OCI-LY3 (cell line): Measurements from ENCODE around the gene PACSIN2.

Experiments
- H2AFZ ChIP-seq: fragments of 200-600, 300-600 bp; shearing (Covaris generic); 2 replicates; pipeline ENCODE4 v1.6.0; 2014; ENCODE audit warnings: antibody characterized with exemption, low read depth, low read length
- H3K27ac ChIP-seq: fragments of 200-600, 300-600 bp; sonication (generic); 2 replicates; pipeline ENCODE4 v1.5.1; 2014; ENCODE audit warnings: mild to moderate bottlenecking, low read length, moderate library complexity, mixed read lengths
- H3K27me3 ChIP-seq: fragments of 200-600, 300-600 bp; sonication (generic); 2 replicates; pipeline ENCODE4 v1.6.1; 2014; ENCODE audit warnings: low read depth, low read length, mixed read lengths
- H3K36me3 ChIP-seq: fragments of 200-600, 300-600 bp; sonication (generic); replicated peaks from 2 replicates; pipeline ENCODE3; 2014; ENCODE audit warnings: low read depth, low read length, mixed read lengths
- H3K4me1 ChIP-seq: fragments of 300-600, 200-600 bp; sonication (generic); 2 replicates; pipeline ENCODE4 v1.6.1; 2014; ENCODE audit warnings: low read length, mixed read lengths
- H3K4me2 ChIP-seq: fragments of 200-600, 300-600 bp; sonication (generic); 2 replicates; pipeline ENCODE4 v1.6.1; 2014; ENCODE audit warnings: low read length, mixed read lengths
- H3K4me3 ChIP-seq: fragments of 300-600, 200-600 bp; sonication (generic); 2 replicates; pipeline ENCODE4 v1.5.1; 2014; ENCODE audit warnings: antibody characterized with exemption, mild to moderate bottlenecking, low read length, moderate library complexity
- H3K79me2 ChIP-seq: fragments of 300-600, 200-600 bp; shearing (Covaris generic); 2 replicates; pipeline ENCODE4 v1.6.1; 2014; ENCODE audit warnings: mild to moderate bottlenecking, low read length, mixed read lengths
- H3K9ac ChIP-seq: fragments of 300-600, 200-600 bp; shearing (Covaris generic); 2 replicates; pipeline ENCODE4 v1.6.0; 2014; ENCODE audit warnings: mild to moderate bottlenecking, low read length, moderate library complexity
- H3K9me3 ChIP-seq: fragments of 200-600, 300-600 bp; shearing (Covaris generic); 2 replicates; pipeline ENCODE4 v1.6.1; 2014; ENCODE audit warnings: low read length, mixed read lengths; ENCODE audit not compliant: insufficient read depth
- H4K20me1 ChIP-seq: fragments of 200-600, 300-600 bp; sonication (generic); 2 replicates; pipeline ENCODE4 v1.6.1; 2016; ENCODE audit warnings: low read length, mixed read lengths; ENCODE audit not compliant: insufficient read depth
- CTCF ChIP-seq: fragments of 200-600, 300-600 bp; sonication (generic); IDR thresholded peaks from 2 replicates; pipeline ENCODE4 v1.5.1; 2014; ENCODE audit warnings: antibody characterized with exemption, low read length, low read depth
- EZH2phosphoT487 ChIP-seq: fragments of 200-600 bp; shearing (Covaris generic); IDR thresholded peaks from 2 replicates; pipeline ENCODE4 v1.6.1; 2018; ENCODE audit warnings: antibody characterized with exemption, mixed run types, low read depth

Gene PACSIN2

GRCh38 chr22:42856865-42857704, 157.9 kb downstream of the PACSIN2 start, which contains the start of gene ARFGAP3:
Gene ARFGAP3, minus strand, starts transcription at chr22:42857273. Its CDS starts 91 bp downstream, at chr22:42857182.
- H3K36me3 ChIP-seq = peaks cover 9% of the 10 kb centered on the region
- H3K9me3 ChIP-seq = no peaks in the 10 kb centered on the region
- peak within 1 kb of the TSS; percentile 92 for H3K9ac ChIP-seq
- H3K79me2 ChIP-seq = peaks cover 36% of the 10 kb centered on the region
- peak within 1 kb of the TSS; percentile 95 for H3K4me3 ChIP-seq
- peaks cover 15% of the 10 kb centered on the region; the same call in 1 of the 2 replicates for H4K20me1 ChIP-seq
- peaks cover 24% of the 10 kb centered on the region for H3K4me1 ChIP-seq
- TF ChIP-seq EZH2phosphoT487 (no peak), CTCF (no peak)
- H3K27me3 ChIP-seq = no peaks in the 10 kb centered on the region
- H2AFZ ChIP-seq = peak within 1 kb of the TSS; percentile 82; the same call in 1 of the 2 replicates
- H3K27ac ChIP-seq = peak within 1 kb of the TSS; percentile 57
- peak within 1 kb of the TSS; percentile 86 for H3K4me2 ChIP-seq

- Histone ChIP-seq H3K79me2 (peaks cover 38% of the 10 kb centered on the region), H3K4me2 (peak overlapping the region; percentile 86), H3K4me1 (peaks cover 21% of the 10 kb centered on the region), H3K9ac (peak overlapping the region; percentile 92), H3K36me3 (peaks cover 3% of the 10 kb centered on the region), H3K27me3 (no peaks in the 10 kb centered on the region), H3K9me3 (no peaks in the 10 kb centered on the region), H2AFZ (0 out of 2 replicates have a peak overlapping the region, but pooled peaks have one; percentile 16), H3K27ac (peak overlapping the region; percentile 33), H3K4me3 (peak overlapping the region; percentile 95), H4K20me1 (peaks cover 17% of the 10 kb centered on the region; the same call in 1 of the 2 replicates)
- TF ChIP-seq EZH2phosphoT487 (no peak), CTCF (no peak)
These were observed 158.6 kb downstream of the PACSIN2 start for GRCh38 chr22:42856179-42856864.

DNA sequence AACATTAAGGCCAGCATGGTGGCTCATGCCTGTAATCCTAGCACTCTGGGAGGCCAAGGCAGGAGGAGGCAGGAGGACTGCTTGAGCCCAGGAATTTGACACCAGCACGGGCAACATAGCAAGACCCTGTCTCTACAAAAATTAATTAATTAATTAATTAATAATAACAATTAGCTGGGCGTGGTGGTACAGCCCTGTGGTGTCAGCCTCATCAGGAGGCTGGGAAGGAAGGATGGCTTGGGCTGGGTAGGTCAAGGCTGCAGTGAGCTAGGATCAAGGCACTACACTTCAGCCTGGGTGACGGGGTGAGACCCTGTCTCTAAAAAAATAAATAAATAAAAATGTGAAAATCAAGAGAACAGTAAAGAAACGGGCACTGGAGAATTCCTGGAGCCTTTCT, 159.2 kb downstream of the PACSIN2 start:
- peak overlapping the region; percentile 86 for H3K4me2 ChIP-seq
- H3K79me2 ChIP-seq = peaks cover 44% of the 10 kb centered on the region
- peaks cover 15% of the 10 kb centered on the region for H3K4me1 ChIP-seq
- no peak overlapping the region for H2AFZ ChIP-seq
- no peak overlapping the region for H3K27ac ChIP-seq
- no peaks in the 10 kb centered on the region for H3K27me3 ChIP-seq
- peaks cover 19% of the 10 kb centered on the region; the same call in 1 of the 2 replicates for H4K20me1 ChIP-seq
- H3K9me3 ChIP-seq = no peaks in the 10 kb centered on the region
- peak overlapping the region; percentile 92 for H3K9ac ChIP-seq
- H3K4me3 ChIP-seq = peak overlapping the region; percentile 95
- peaks cover 3% of the 10 kb centered on the region for H3K36me3 ChIP-seq
- TF ChIP-seq EZH2phosphoT487 (no peak), CTCF (no peak)

DNA sequence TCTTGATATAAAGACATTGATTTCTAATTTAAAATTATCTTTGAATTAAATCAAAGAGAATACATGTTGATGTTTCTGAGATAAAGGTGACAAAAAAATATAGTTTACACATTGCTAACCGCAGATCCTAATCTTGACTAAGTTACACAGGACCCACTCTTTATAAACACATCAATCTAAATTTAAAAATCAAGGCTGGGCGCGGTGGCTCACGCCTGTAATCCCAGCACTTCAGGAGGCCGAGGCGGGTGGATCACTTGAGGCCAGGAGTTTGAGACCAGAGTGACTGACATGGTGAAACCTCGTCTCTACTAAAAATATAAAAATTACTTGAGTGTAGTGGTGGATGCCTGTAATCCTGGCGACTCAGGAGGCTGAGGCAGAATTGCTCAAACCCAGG, 159.7 kb downstream of the PACSIN2 start:
- H3K27ac ChIP-seq = no peak overlapping the region
- no peaks in the 10 kb centered on the region for H3K9me3 ChIP-seq
- H3K9ac ChIP-seq = no peak overlapping the region
- no peak overlapping the region for H3K4me3 ChIP-seq
- TF ChIP-seq EZH2phosphoT487 (no peak), CTCF (no peak)
- no peaks in the 10 kb centered on the region for H3K27me3 ChIP-seq
- H4K20me1 ChIP-seq = peaks cover 19% of the 10 kb centered on the region; the same call in 1 of the 2 replicates
- H2AFZ ChIP-seq = no peak overlapping the region
- H3K4me2 ChIP-seq = no peak overlapping the region
- peaks cover 47% of the 10 kb centered on the region for H3K79me2 ChIP-seq
- H3K4me1 ChIP-seq = peaks cover 10% of the 10 kb centered on the region
- peaks cover 3% of the 10 kb centered on the region for H3K36me3 ChIP-seq
